GOT3 (cell line): ENCODE results near the gene TPSG1.
"Not testable (repeated sequence)": the region's sequence is repeated elsewhere in the genome, so short reads cannot be mapped to it uniquely, and the experiment has no call there.

ENCODE experiments used
- DNase-seq: peaks from one replicate; lab custom pipeline; 2025; ENCODE audit warnings: mixed read lengths; lab: John Stamatoyannopoulos, UW

The TPSG1 gene

DNA sequence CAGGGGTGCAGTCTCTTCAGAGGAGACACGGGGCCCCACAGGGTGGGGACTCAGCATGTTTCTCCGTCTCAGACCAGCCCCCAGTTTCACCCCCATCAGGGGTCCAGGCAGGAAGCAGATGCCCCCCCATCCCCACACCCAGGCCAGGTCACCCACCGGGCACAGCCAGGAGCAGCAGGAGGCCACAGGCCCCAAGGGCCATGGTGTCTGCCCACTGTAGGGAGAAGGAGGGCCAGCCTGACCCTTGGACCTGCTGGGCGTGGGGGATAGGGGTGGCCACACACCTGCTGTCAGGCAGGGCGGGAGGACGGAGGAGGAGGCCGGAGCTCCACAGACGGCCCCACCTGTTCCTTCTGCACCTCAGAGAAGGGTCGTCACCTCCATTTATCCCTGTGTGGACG is at the start of gene TPSG1:
Gene TPSG1, minus strand, starts transcription at position 218 of the 401 bp plus-strand sequence. Its CDS starts 16 bp downstream, at position 202.
- DNase-seq, result no peak

- no peak for DNase-seq
Observed at GRCh38 chr16:1274767-1275166, 49.7 kb upstream of the TPSG1 start.

- DNase-seq, result no peak
Observed at GRCh38 chr16:1273816-1274215, 48.7 kb upstream of the TPSG1 start.

DNA sequence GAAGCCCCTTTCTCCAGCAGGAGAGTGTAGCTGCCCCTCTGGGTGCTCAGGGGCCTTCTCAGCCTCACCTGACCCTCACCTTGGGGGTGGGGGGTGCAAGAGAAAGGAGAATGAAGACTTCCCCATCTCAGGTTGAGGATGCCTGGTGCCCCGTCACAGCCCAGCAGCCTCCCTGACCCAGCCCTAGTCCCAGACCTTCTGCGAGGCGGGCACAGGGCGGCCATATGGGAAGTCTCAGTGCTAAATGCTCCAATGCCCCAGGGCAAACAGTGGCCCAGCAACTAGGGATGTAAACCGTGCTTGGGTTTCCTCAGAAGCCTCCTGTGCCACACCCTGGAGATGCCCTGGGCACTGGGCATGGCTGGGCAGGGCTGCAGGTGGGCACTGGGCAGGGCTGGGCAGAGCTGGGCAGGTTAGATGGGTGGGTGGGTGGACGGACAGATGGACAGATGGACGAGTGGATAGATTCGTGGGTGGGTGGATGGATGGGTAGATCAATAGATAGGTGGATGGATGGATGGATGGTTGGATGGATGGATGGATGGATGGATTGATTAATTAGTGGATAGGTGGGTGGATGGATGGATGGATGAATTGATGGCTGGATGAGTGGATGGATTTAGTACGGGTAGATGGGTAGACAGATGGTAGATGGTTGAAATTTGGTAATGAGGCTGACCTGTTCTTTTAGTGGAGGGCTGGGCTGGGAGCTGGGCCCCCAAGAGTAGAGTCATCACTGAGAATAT is 47.6 kb upstream of the TPSG1 start:
- no peak for DNase-seq

DNA sequence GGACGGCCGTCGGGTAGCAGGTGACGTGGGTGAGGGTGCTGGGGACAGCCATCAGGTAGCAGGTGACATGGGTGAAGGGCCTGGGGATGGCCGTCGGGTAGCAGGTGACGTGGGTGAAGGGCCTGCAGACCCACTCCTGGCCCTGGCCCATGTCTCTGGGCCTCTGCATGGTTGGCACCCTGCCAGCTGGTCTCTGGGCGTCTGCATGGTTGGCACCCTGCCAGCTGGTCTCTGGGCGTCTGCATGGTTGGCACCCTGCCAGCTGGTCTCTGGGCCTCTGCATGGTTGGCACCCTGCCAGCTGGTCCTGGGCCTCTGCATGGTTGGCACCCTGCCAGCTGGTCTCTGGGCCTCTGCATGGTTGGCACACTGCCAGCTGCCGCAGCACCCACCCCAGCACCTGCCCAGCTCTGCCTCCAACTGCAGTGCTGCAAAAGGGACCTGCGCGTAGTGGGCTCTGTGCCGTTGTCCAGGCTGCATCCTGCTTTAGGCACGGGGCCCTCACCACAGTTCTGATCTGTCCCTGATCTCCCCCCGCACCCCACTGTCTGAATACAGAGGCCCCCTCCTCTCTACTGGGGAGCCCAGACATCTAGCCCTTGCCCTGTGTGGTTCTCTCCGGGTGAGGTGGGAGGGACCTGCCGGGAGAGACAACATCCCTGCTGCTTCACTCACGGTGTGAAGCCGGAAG is 46.8 kb upstream of the TPSG1 start:
- DNase-seq, result not testable (repeated sequence)

DNA sequence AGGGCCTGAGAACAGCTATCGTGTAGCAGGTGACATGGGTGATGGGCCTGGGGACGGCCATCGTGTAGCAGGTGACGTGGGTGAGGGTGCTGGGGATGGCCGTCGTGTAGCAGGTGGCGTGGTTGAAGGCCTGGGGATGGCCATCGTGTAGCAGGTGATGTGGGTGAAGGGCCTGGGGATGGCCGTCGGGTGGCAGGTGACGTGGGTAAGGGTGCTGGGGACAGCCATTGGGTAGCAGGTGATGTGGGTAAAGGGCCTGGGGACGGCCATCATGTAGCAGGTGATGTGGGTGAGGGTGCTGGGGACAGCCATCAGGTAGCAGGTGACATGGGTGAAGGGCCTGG is 46.3 kb upstream of the TPSG1 start:
- no peak for DNase-seq

- not testable (repeated sequence) for DNase-seq
Observed at GRCh38 chr16:1269418-1269817, 44.4 kb upstream of the TPSG1 start.

DNA sequence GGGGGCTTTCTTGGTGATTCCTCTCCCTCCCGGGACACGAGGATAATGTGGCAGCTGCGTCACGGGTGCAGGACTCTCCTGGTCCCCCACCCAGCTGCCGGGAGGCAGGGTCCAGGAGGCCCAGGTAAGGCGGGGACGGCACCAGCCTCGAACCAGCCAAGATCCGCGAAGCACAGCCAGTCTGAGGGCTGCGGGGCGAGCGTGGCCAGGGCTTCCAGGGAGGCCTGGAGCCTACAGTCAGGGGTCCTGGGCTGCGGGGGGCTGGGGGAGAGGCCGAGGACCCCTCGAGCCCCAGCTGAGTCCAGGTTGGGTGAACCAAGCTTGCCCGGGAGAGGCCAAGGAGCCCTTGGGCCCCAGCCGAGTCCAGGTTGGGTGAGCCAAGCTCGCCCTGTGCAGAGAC is 40.8 kb upstream of the TPSG1 start:
- DNase-seq, result no peak

GRCh38 chr16:1265090-1265630 is 40.1 kb upstream of the TPSG1 start:
- DNase-seq, result no peak

DNA sequence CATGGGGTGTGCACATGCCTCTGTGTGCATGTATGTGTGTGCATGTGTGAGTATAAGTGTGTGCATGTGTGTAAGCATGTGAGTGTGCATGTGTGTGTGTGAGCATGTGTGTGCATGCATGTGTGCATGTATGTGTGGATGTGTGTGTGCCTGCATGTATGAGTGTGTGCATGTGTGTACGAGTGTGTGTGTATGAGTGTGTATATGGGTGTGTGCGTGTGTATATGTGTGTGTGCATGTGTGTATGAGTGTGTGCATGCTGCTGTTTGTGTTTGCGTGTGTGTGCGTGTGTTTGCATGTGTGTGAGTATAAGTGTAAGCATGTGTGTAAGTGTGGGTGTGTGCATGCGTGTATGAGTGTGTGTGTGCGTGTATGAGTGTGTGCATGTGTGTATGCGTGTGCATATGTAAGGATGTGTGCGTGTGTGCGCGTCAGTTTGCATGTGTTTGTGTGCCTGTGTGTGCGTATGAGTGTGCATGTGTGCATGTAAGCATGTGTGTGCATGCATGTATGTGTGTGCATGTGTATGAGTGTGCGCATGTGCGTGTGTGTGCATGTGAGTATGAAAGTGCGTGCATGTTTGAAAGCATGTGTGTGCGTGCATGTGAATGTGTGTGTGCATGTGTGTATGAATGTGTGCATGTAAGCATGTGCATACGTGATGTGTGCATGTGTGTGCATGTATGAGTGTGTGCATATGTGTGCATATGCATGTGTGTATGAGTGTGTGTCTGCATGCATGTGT is 39.4 kb upstream of the TPSG1 start:
- no peak for DNase-seq

DNA sequence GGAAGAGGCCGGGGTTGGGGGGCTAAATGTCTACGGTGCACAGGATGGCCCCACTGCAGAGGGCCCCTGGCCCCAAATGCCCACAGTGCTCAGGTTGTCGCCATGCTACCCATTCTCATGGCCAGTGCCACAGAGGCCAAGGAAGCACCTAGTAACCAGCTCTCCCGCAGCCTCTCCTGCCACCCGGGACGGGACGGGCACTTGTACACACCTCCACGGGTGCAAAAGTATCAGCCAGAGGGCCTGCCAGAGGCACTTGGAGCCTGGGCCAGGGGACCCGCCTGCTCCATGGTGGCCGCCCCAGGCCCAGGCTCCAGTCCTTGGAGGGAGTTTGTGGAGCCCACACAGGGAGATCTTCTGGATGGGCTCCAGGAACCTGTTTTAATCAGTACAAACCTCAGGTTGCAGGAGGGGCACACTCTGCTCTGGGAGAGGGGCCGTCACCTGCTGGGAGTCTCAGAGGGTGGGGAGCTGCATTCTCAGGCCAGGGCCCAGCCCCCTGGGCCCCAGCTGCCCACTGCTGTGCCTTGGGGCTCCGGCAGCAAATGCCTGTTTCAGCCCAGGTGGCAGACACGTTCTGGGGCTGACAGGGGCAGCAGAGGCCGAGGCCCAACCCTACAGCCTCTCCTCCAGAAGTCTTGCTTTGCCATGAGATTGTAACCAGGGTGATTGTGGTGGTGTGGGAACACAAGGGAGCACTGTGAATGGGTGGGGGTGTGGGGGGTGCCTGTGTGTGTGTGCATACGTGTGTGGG is 38.7 kb upstream of the TPSG1 start:
- no peak for DNase-seq

- DNase-seq, result no peak
Observed at GRCh38 chr16:1262846-1263221, 37.8 kb upstream of the TPSG1 start.

GRCh38 chr16:1262210-1262845 is 37.3 kb upstream of the TPSG1 start:
- no peak for DNase-seq

GRCh38 chr16:1261131-1261892 is 36.2 kb upstream of the TPSG1 start:
- DNase-seq, result no peak

GRCh38 chr16:1260101-1260680 is 35.1 kb upstream of the TPSG1 start:
- no peak for DNase-seq

GRCh38 chr16:1259760-1260068 is 34.6 kb upstream of the TPSG1 start:
- no peak for DNase-seq

GRCh38 chr16:1258906-1259759 is 34.1 kb upstream of the TPSG1 start:
- DNase-seq, result no peak

DNA sequence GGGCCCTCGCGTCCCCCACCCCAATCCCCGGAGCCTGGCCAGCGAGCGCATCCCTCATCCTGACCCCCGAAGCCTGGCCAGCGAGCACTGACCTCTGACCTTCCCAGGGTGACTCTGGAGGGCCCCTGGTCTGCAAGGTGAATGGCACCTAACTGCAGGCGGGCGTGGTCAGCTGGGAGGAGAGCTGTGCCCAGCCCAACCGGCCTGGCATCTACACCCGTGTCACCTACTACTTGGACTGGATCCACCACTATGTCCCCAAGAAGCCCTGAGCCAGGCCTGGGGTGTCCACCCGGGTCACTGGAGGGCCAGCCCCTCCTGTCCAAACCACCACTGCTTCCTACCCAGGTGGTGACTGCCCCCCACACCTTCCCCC is 33.1 kb upstream of the TPSG1 start:
- no peak for DNase-seq

GRCh38 chr16:1257561-1258224 is 32.6 kb upstream of the TPSG1 start:
- no peak for DNase-seq
